A549 (cell line): Measurements from ENCODE around the gene PCNT.

Experiments used
- BCL3 ChIP-seq: fragments of >200 bp; sonication (Bioruptor Twin); formaldehyde crosslinking; IDR thresholded peaks from 3 replicates; pipeline ENCODE4 v1.6.1; 2016
- CEBPB ChIP-seq, 2 experiments: fragments of >200 bp in 1 of 2; sonication (Bioruptor Twin) in 1 of 2; formaldehyde crosslinking in 1 of 2; IDR thresholded peaks; 2 replicates each; pipeline ENCODE4 v1.6.1; 2012 to 2016
- CTCF ChIP-seq: fragments of >200 bp; sonication (Bioruptor Twin); formaldehyde crosslinking; IDR thresholded peaks from 3 replicates; pipeline ENCODE4 v1.5.1; 2016
- MAFK ChIP-seq: fragments of 450-650 bp; IDR thresholded peaks from 2 replicates; pipeline ENCODE4 v1.6.1; 2014; ENCODE audit not compliant: partially characterized antibody
- MAX ChIP-seq: IDR thresholded peaks from 2 replicates; pipeline ENCODE4 v1.6.1; 2012
- POLR2A ChIP-seq: IDR thresholded peaks from 2 replicates; pipeline ENCODE4 v1.6.1; 2012; ENCODE audit warnings: mild to moderate bottlenecking, low read length
- ZFP36 ChIP-seq: fragments of 450-650 bp; IDR thresholded peaks from 2 replicates; pipeline ENCODE4 v1.6.1; 2014; ENCODE audit warnings: borderline replicate concordance; ENCODE audit not compliant: partially characterized antibody

- TF ChIP-seq ZFP36 (no peak), POLR2A (no peak), BCL3 (no peak), CTCF (no peak), MAFK (no peak), MAX (no peak), CEBPB (IDR thresholded peaks at IDR 0.05) (no peak)
Observed at GRCh38 chr21:46482225-46482845, 158.4 kb downstream of the PCNT start.
